ENCODE measurements around the gene GOLGB1. TPM values are rescaled to one million over a fixed set of nuclear protein-coding genes. Genes with fewer than 3 reads are reported as not detected.

GOLGB1 gene
- total RNA-seq, 1 experiment from 2014 or later: 31.3 TPM

DNA sequence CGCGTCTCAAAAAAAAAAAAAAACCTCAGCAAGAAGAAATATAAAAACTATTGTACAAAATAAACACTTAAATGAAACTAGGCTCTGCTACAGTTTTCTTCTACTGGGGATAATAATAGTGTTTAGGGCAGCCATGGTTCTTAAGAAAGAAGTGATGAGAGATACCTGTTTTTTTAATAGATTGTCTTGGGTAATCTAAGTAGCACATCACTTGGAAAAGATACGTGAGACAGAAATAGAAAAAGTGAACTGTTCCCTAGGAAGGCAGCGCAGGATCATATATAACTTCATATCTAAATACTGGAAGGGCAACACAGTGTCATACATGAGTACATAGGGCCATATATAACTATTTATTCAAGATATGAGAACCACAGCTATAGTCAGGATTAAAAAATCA lies 11.9 kb downstream of the GOLGB1 start:
- CTCF ChIA-PET: no interaction called here
- RAD21 ChIA-PET (ENCODE audit: low non-redundant PET in 1 of 2, low total read pairs in 2 of 2, uncharacterized antibody in 2 of 2, unreplicated experiment in 2 of 2): no interaction called here
- H3K9me2 ChIP-seq (ENCODE audit: insufficient read depth): no peaks in the 10 kb centered on the region
- no peak overlapping the region for H2AFZ ChIP-seq (ENCODE audit: low read depth, low read length, poor library complexity, severe bottlenecking)
- H3K4me3 ChIP-seq (replicated peaks in 1 of 2; ENCODE audit: low read depth in 1 of 2, low read length in 2 of 2): no peak overlapping the region
- DNase-seq (ENCODE audit: low read depth, low spot score) (no peak), ATAC-seq (no peak)
- POLR2A ChIA-PET: no interaction called here
- TF ChIP-seq ELF1 (IDR thresholded peaks at IDR 0.05; ENCODE audit: borderline replicate concordance, low read depth): no peak
- TF ChIP-seq, protein P1, sequence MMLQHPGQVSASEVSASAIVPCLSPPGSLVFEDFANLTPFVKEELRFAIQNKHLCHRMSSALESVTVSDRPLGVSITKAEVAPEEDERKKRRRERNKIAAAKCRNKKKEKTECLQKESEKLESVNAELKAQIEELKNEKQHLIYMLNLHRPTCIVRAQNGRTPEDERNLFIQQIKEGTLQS (IDR thresholded peaks at IDR 0.05): no peak
- TF ChIP-seq RAD21 (IDR thresholded peaks at IDR 0.05; ENCODE audit: low read depth): no peak
- no peak for TF ChIP-seq YY1 (IDR thresholded peaks at IDR 0.05; ENCODE audit: extremely low read depth, insufficient replicate concordance, low read depth, low read length)
- no peak for TF ChIP-seq REST (IDR thresholded peaks at IDR 0.05; ENCODE audit: low read depth)
- TF ChIP-seq SIN3A (IDR thresholded peaks at IDR 0.05; ENCODE audit: low read depth): no peak
- TF ChIP-seq, protein P2, sequence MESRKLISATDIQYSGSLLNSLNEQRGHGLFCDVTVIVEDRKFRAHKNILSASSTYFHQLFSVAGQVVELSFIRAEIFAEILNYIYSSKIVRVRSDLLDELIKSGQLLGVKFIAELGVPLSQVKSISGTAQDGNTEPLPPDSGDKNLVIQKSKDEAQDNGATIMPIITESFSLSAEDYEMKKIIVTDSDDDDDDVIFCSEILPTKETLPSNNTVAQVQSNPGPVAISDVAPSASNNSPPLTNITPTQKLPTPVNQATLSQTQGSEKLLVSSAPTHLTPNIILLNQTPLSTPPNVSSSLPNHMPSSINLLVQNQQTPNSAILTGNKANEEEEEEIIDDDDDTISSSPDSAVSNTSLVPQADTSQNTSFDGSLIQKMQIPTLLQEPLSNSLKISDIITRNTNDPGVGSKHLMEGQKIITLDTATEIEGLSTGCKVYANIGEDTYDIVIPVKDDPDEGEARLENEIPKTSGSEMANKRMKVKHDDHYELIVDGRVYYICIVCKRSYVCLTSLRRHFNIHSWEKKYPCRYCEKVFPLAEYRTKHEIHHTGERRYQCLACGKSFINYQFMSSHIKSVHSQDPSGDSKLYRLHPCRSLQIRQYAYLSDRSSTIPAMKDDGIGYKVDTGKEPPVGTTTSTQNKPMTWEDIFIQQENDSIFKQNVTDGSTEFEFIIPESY (IDR thresholded peaks at IDR 0.05; ENCODE audit: extremely low read depth, insufficient replicate concordance, low read length): no peak
- TF ChIP-seq SRF (IDR thresholded peaks at IDR 0.05; ENCODE audit: low read depth): no peak
- TF ChIP-seq, protein P3, sequence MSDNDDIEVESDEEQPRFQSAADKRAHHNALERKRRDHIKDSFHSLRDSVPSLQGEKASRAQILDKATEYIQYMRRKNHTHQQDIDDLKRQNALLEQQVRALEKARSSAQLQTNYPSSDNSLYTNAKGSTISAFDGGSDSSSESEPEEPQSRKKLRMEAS (IDR thresholded peaks at IDR 0.05): no peak
- no peak for TF ChIP-seq POLR2A (IDR thresholded peaks at IDR 0.05; ENCODE audit: borderline replicate concordance, extremely low read depth, insufficient read depth, insufficient read length)
- no peak for TF ChIP-seq EGR1 (IDR thresholded peaks at IDR 0.05; ENCODE audit: low read depth)
- TF ChIP-seq CEBPB (IDR thresholded peaks at IDR 0.05; ENCODE audit: low read depth): no peak
- TF ChIP-seq ZNF274 (IDR thresholded peaks at IDR 0.05; ENCODE audit: low read depth, low read length): no peak
- TF ChIP-seq SP1 (IDR thresholded peaks at IDR 0.05; ENCODE audit: low read depth): no peak
- TF ChIP-seq JUND (IDR thresholded peaks at IDR 0.05): no peak
- no peak for TF ChIP-seq EZH2 (IDR thresholded peaks at IDR 0.05)
- no peak for TF ChIP-seq EZH2phosphoT487 (IDR thresholded peaks at IDR 0.05; ENCODE audit: borderline replicate concordance)
- no peak for TF ChIP-seq FOSL1 (IDR thresholded peaks at IDR 0.05; ENCODE audit: low read depth)
- TF ChIP-seq, protein P4, sequence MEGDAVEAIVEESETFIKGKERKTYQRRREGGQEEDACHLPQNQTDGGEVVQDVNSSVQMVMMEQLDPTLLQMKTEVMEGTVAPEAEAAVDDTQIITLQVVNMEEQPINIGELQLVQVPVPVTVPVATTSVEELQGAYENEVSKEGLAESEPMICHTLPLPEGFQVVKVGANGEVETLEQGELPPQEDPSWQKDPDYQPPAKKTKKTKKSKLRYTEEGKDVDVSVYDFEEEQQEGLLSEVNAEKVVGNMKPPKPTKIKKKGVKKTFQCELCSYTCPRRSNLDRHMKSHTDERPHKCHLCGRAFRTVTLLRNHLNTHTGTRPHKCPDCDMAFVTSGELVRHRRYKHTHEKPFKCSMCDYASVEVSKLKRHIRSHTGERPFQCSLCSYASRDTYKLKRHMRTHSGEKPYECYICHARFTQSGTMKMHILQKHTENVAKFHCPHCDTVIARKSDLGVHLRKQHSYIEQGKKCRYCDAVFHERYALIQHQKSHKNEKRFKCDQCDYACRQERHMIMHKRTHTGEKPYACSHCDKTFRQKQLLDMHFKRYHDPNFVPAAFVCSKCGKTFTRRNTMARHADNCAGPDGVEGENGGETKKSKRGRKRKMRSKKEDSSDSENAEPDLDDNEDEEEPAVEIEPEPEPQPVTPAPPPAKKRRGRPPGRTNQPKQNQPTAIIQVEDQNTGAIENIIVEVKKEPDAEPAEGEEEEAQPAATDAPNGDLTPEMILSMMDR (IDR thresholded peaks at IDR 0.05 in 2 of 3, conservative IDR thresholded peaks at IDR 0.05 in 1 of 3; ENCODE audit: borderline replicate concordance in 1 of 3, insufficient read depth in 1 of 3, low read depth in 2 of 3, low read length in 2 of 3): no peak
- TF ChIP-seq POLR2AphosphoS5 (IDR thresholded peaks at IDR 0.05; ENCODE audit: low read depth, low read length): no peak
- no peak overlapping the region for H3K4me2 ChIP-seq (ENCODE audit: low read length)
- no peaks in the 10 kb centered on the region for H3K4me1 ChIP-seq (ENCODE audit: control insufficient read depth in 1 of 2, insufficient read depth in 2 of 2, low read length in 2 of 2)
- no peak overlapping the region for H3K27ac ChIP-seq (ENCODE audit: low read depth, low read length)
- no peaks in the 10 kb centered on the region for H3K27me3 ChIP-seq (ENCODE audit: insufficient read depth, low read length)
- H3K36me3 ChIP-seq (ENCODE audit: control insufficient read depth in 1 of 2, insufficient read depth in 2 of 2, low read length in 2 of 2): no peaks in the 10 kb centered on the region
- H3K79me2 ChIP-seq (ENCODE audit: insufficient read depth, low read length): peaks cover 66% of the 10 kb centered on the region
- no TSS peak for BruUV-seq (replicated peaks)
- no peaks in the 10 kb centered on the region for H3K9me3 ChIP-seq (ENCODE audit: control insufficient read depth in 1 of 2, insufficient read depth in 1 of 2, low read depth in 1 of 2, low read length in 2 of 2)
- no peak overlapping the region for H3K9ac ChIP-seq (ENCODE audit: low read length)
- intact Hi-C loops (cut with micrococcal nuclease): no loop called here
- no peaks in the 10 kb centered on the region for H4K20me1 ChIP-seq (ENCODE audit: insufficient read depth)
